SU-DHL-6 (cell line): ENCODE measurements around the gene NNMT.

Experiments used
- H2AFZ ChIP-seq: fragments of 200-600 bp; sonication (generic); 2 replicates; pipeline ENCODE4 v1.6.1; 2014; ENCODE audit warnings: low read depth, mild to moderate bottlenecking, moderate library complexity, mixed read lengths, antibody characterized with exemption, low read length; ENCODE audit not compliant: severe bottlenecking
- H3F3A ChIP-seq: fragments of 200-600 bp; shearing (Covaris generic); 2 replicates; pipeline ENCODE4 v1.6.0; 2016; ENCODE audit warnings: antibody characterized with exemption, mild to moderate bottlenecking; ENCODE audit not compliant: insufficient read depth
- H3K27ac ChIP-seq: fragments of 200-600 bp; sonication (generic); 2 replicates; pipeline ENCODE4 v1.5.1; 2016; ENCODE audit warnings: low read depth, mild to moderate bottlenecking, low read length, moderate library complexity, mixed read lengths
- H3K27me3 ChIP-seq: fragments of 200-600 bp; sonication (generic), shearing (Covaris generic); 2 replicates; pipeline ENCODE4 v1.6.0; 2014; ENCODE audit warnings: mild to moderate bottlenecking, low read length
- H3K36me3 ChIP-seq: fragments of 200-600 bp; sonication (generic); 2 replicates; pipeline ENCODE4 v1.6.1; 2014; ENCODE audit warnings: mild to moderate bottlenecking, low read length, mixed read lengths
- H3K4me2 ChIP-seq: fragments of 300-600, 200-600 bp; shearing (Covaris generic), sonication (generic); 2 replicates; pipeline ENCODE4 v1.6.0; 2014; ENCODE audit warnings: low read length, low read depth, mild to moderate bottlenecking; ENCODE audit not compliant: poor library complexity, severe bottlenecking
- H3K4me3 ChIP-seq: fragments of 200-600 bp; sonication (generic); 2 replicates; pipeline ENCODE4 v1.5.1; 2014; ENCODE audit warnings: antibody characterized with exemption, low read length, mild to moderate bottlenecking, mixed read lengths; ENCODE audit not compliant: insufficient read depth, poor library complexity, severe bottlenecking
- H3K79me2 ChIP-seq: fragments of 200-600 bp; sonication (generic); 2 replicates; pipeline ENCODE4 v1.6.1; 2014; ENCODE audit warnings: mild to moderate bottlenecking, low read length, moderate library complexity; ENCODE audit not compliant: insufficient read depth
- H3K9ac ChIP-seq: fragments of 200-600 bp; sonication (generic); 2 replicates; pipeline ENCODE4 v1.7.0; 2014; ENCODE audit warnings: mild to moderate bottlenecking, low read length
- H3K9me2 ChIP-seq: fragments of 200-600 bp; sonication (generic); replicated peaks from 2 replicates; pipeline ENCODE4 v1.6.1; 2014; ENCODE audit warnings: low read length; ENCODE audit not compliant: insufficient read depth
- H3K9me3 ChIP-seq: fragments of 200-600 bp; sonication (generic); 2 replicates; pipeline ENCODE4 v1.6.1; 2014; ENCODE audit warnings: low read length, mixed read lengths; ENCODE audit not compliant: insufficient read depth
- H4K20me1 ChIP-seq: fragments of 200-600 bp; sonication (generic); 2 replicates; pipeline ENCODE4 v1.6.1; 2014; ENCODE audit warnings: low read depth, mild to moderate bottlenecking, antibody characterized with exemption, low read length, moderate library complexity, mixed read lengths
- EZH2phosphoT487 ChIP-seq: fragments of 200-600 bp; sonication (generic), shearing (Covaris generic); conservative IDR thresholded peaks from 2 replicates; pipeline ENCODE4 v1.6.1; 2018; ENCODE audit warnings: mild to moderate bottlenecking, antibody characterized with exemption, low read length, moderate library complexity, mixed read lengths
- TF ChIP-seq, protein P1 (sequence below): fragments of 200-600 bp; sonication (generic); IDR thresholded peaks from one replicate; pipeline ENCODE4 v1.5.1; 2017; ENCODE audit warnings: antibody characterized with exemption, mild to moderate bottlenecking, low read length, moderate library complexity; ENCODE audit not compliant: insufficient read depth, poor library complexity, severe bottlenecking

Gene NNMT

DNA sequence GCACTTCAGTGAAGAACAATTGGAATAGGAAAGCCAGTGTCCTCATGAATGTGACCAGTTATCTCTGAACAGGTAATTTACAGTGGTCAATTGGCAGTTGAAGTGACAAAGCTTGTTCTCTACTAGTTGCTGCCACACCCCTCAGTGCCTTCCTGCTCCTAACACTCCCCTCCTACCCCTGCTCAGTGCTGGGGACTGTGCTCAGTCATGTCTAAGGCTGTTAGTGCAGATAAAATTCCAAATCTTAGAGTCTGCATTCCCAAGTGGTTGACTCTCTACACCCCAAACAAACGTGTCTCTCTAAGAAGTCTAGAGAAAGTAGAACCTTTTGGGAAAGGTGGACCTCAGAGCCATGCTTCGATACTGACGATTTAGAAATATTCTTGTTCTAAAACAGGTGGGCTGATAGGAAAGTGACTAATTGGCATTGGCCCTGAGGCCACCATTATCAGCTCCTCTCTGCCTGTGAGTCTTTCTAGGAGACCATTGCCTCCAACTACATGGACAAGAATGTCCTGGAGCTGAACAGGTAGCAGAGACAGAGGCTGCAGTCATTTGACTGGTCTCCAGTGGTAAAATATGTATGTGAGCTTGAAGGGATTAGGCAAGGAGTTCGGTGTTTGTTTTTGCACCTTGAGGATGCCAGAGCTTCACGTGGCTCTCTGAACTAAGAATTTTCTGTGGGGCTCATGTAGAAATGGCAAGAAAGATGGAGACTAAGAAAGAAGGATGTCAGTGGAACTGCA, 22.1 kb upstream of the NNMT start:
- H3K9ac ChIP-seq: no peak overlapping the region
- H2AFZ ChIP-seq: no peak overlapping the region
- no peak overlapping the region for H3K4me2 ChIP-seq
- H3K27ac ChIP-seq: no peak overlapping the region
- H3K9me3 ChIP-seq: no peaks in the 10 kb centered on the region
- no peaks in the 10 kb centered on the region for H3K27me3 ChIP-seq
- H3K9me2 ChIP-seq: no peaks in the 10 kb centered on the region
- no peaks in the 10 kb centered on the region for H3K36me3 ChIP-seq
- no peaks in the 10 kb centered on the region for H4K20me1 ChIP-seq
- no peaks in the 10 kb centered on the region for H3K79me2 ChIP-seq
- TF ChIP-seq EZH2phosphoT487: no peak
- TF ChIP-seq, protein P1, sequence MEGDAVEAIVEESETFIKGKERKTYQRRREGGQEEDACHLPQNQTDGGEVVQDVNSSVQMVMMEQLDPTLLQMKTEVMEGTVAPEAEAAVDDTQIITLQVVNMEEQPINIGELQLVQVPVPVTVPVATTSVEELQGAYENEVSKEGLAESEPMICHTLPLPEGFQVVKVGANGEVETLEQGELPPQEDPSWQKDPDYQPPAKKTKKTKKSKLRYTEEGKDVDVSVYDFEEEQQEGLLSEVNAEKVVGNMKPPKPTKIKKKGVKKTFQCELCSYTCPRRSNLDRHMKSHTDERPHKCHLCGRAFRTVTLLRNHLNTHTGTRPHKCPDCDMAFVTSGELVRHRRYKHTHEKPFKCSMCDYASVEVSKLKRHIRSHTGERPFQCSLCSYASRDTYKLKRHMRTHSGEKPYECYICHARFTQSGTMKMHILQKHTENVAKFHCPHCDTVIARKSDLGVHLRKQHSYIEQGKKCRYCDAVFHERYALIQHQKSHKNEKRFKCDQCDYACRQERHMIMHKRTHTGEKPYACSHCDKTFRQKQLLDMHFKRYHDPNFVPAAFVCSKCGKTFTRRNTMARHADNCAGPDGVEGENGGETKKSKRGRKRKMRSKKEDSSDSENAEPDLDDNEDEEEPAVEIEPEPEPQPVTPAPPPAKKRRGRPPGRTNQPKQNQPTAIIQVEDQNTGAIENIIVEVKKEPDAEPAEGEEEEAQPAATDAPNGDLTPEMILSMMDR: no peak
- no peaks in the 10 kb centered on the region for H3F3A ChIP-seq
- H3K4me3 ChIP-seq: no peak overlapping the region

DNA sequence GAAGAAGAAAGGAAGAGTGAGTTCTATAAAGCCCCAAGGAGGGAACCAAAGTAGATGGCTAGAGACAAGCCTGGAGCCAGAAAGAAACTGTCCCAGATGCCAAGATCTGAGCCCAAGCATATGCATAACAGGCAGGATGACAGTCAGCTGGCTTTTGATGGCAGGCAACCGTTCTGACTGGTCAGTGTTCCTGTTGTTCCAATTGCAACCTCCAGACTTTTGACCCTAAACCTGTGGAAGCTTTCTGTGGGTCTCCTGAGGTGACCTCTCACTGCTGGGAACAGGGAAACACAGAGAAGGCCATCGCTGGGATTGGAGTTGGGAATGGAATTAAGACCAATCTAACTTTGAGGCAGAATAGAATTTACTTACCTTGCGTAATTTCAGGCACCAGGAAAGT, 21.6 kb upstream of the NNMT start:
- no peaks in the 10 kb centered on the region for H3F3A ChIP-seq
- no peaks in the 10 kb centered on the region for H3K36me3 ChIP-seq
- no peaks in the 10 kb centered on the region for H3K27me3 ChIP-seq
- no peak overlapping the region for H3K4me2 ChIP-seq
- H3K9me2 ChIP-seq: no peaks in the 10 kb centered on the region
- no peak overlapping the region for H3K27ac ChIP-seq
- TF ChIP-seq, protein P1: no peak
- TF ChIP-seq EZH2phosphoT487: no peak
- H3K9ac ChIP-seq: no peak overlapping the region
- no peaks in the 10 kb centered on the region for H3K9me3 ChIP-seq
- H3K4me3 ChIP-seq: no peak overlapping the region
- H3K79me2 ChIP-seq: no peaks in the 10 kb centered on the region
- H4K20me1 ChIP-seq: no peaks in the 10 kb centered on the region
- no peak overlapping the region for H2AFZ ChIP-seq

DNA sequence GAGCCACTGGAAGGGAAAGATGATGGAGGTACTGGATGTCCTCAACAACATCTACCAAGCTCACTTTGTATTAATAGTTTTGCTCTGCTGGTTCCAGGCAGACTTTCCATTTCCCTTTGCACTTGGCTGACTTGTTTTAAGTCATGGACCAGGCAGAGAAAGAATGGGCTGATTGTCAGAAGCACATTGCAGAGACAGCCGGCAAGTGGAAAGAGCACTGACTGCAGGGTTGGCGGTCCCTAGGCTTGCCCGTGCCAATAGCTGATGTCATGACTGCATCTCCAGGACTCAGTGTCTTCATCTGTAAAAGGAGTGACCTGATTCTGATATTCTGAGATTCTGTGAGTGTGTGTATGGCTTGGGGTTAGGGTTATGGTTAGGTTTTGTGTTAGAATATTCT, 20.9 kb upstream of the NNMT start:
- no peak overlapping the region for H2AFZ ChIP-seq
- no peaks in the 10 kb centered on the region for H3K79me2 ChIP-seq
- H3K9ac ChIP-seq: no peak overlapping the region
- H3F3A ChIP-seq: no peaks in the 10 kb centered on the region
- no peak for TF ChIP-seq EZH2phosphoT487
- TF ChIP-seq, protein P1: no peak
- no peaks in the 10 kb centered on the region for H3K9me3 ChIP-seq
- H3K4me2 ChIP-seq: no peak overlapping the region
- no peak overlapping the region for H3K27ac ChIP-seq
- no peaks in the 10 kb centered on the region for H3K36me3 ChIP-seq
- no peaks in the 10 kb centered on the region for H3K27me3 ChIP-seq
- H4K20me1 ChIP-seq: no peaks in the 10 kb centered on the region
- no peak overlapping the region for H3K4me3 ChIP-seq
- H3K9me2 ChIP-seq: no peaks in the 10 kb centered on the region
